GM13976 (cell line): ENCODE results near the gene RPS16.
A peak's percentile ranks its signal among the peaks of the same experiment; 100 is the strongest.

Experiments used
- DNase-seq: peaks from one replicate; pipeline ENCODE4 v3.0.0; 2012; ENCODE audit warnings: low spot score
- in situ Hi-C: fragments of 300-500 bp; cut with MboI; formaldehyde crosslinking; loops from one replicate; pipeline ENCODE4 v1.12.0; 2022; ENCODE audit warnings: low sequenced_read_pairs, mixed read lengths, inconsistent platforms; ENCODE audit not compliant: unreplicated experiment
- TF ChIP-seq, protein P1 (sequence below): IDR thresholded peaks from 2 replicates; pipeline ENCODE4 v1.5.1; 2012; ENCODE audit warnings: borderline replicate concordance, mild to moderate bottlenecking; ENCODE audit not compliant: insufficient read depth; ENCODE audit errors: extremely low read depth, missing control alignments, control extremely low read depth

The RPS16 gene

GRCh38 chr19:39406656-39407409 is 28.9 kb downstream of the RPS16 start, which contains the start of gene ZFP36:
Gene ZFP36 (plus strand): TSS chr19:39406847. CDS start chr19:39406905, 58 bp downstream.
- DNase-seq: peak; percentile 86
- in situ Hi-C loops: no loop called here
- TF ChIP-seq, protein P1, sequence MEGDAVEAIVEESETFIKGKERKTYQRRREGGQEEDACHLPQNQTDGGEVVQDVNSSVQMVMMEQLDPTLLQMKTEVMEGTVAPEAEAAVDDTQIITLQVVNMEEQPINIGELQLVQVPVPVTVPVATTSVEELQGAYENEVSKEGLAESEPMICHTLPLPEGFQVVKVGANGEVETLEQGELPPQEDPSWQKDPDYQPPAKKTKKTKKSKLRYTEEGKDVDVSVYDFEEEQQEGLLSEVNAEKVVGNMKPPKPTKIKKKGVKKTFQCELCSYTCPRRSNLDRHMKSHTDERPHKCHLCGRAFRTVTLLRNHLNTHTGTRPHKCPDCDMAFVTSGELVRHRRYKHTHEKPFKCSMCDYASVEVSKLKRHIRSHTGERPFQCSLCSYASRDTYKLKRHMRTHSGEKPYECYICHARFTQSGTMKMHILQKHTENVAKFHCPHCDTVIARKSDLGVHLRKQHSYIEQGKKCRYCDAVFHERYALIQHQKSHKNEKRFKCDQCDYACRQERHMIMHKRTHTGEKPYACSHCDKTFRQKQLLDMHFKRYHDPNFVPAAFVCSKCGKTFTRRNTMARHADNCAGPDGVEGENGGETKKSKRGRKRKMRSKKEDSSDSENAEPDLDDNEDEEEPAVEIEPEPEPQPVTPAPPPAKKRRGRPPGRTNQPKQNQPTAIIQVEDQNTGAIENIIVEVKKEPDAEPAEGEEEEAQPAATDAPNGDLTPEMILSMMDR: no peak

GRCh38 chr19:39405958-39406655 is 29.6 kb downstream of the RPS16 start:
- in situ Hi-C loops: no loop called here
- TF ChIP-seq, protein P1: no peak
- no peak for DNase-seq

GRCh38 chr19:39405261-39405957 is 30.3 kb downstream of the RPS16 start:
- no peak for DNase-seq
- TF ChIP-seq, protein P1: no peak
- in situ Hi-C loops: no loop called here

DNA sequence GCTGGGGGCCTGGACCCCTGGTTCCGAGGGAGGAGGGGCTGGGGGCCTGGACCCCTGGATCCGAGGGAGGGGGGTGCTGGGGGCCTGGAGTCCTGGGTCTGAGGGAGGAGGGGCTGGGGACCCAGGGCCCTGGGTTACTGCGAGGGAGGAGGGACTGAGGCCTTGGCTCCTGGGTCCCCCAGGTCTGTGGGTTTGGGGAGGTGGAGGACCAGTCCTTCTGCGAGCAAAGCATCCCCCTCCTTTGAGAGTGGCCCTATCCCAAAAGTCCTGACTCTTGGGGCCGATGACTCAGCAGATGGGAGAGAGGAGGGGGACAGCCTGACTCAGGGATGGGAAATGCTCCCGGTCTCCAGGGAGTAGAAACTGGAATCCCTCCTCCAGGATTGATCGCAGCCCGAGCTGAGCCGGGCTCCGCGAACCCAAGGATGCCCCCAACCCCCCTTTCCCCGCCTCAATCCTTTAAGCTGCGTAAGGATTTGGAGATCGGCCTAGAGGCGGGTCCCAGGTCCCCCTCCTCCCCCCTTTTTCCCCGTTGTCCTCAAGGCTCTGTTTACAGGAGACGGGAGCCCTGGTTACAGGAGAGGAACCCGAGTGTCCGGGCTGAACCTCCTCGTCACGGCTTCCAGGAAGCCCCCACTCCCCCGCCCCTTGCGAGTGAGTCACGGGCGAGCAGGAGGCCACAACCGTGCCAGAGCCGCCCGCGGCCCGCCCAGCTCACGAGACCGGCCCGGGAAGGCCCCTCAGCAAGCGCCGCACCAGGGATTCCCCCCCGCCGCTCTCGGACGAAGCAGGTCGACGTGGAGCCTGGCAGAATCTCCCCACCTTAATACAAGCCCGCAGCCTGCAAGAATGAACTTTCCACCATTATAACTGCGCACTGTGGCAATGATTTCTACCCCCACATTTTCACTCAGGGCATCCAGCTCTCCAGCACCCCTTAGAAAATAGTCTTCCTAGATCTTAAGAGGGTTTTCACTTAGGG is 32.1 kb downstream of the RPS16 start:
- TF ChIP-seq, protein P1: no peak
- DNase-seq: peak; percentile 80
- in situ Hi-C loops: no loop called here

DNA sequence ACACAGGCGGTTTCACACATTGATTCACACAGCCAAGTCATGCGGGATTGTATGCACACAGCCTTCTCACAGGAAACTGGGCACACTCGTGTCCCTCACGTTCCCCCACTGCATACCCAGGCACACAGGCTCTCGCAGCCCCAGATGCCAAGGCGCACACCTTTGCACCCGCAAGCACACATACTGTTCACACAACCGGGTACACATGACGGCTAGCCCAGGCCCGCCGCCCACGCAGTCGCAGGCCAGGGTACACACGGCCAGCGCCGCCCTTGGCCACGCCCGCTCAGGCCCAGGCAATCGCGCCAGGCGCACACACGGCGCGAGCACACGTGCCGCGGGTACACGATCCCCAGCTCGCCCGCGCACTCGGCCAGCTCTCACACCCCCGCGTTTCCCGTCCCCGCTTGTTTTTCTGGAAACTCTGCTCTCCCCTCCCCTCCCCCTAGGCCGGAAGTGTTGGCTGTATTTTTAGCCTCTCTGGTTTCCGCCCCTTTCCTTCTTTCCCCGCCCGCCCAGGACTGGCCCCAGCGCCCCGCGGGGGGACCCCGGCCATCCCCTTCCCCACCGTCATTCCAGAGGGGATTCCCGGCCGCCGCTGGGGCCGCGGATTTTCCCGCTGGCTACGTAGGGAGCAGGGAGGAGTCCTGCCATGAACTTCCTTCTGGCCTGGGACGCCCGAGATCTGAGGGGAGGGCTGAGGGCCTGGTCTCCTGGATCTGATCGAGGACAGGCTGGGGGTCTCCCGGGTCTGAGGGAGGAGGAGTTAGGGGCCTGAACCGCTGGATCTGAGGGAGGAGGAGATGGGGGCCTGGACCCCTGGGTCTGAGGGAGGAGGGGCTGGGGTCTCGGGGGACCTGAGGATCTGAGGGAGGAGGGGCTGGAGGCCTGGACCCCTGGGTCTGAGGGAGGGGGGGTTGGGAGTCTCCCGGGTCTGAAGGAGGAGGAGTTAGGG is 33.1 kb downstream of the RPS16 start:
- in situ Hi-C loops: no loop called here
- TF ChIP-seq, protein P1: no peak
- peak; percentile 77 for DNase-seq
